ENCODE measurements around the gene MPHOSPH9. TPM values are rescaled to one million over a fixed set of nuclear protein-coding genes. Genes with fewer than 3 reads are reported as not detected.

Gene MPHOSPH9
- total and polyA plus RNA-seq, 10 donors, result 7.1 to 97.3 (median 40.0) TPM

GRCh38 chr12:123245678-123246077 lies 12.7 kb upstream of the MPHOSPH9 start:
- DNase-seq, result no peak
- Histone ChIP-seq H3K36me3 (peaks cover 0 to 57% (median 9%) of the 10 kb centered on the region in 6 donors), H3K4me3 (no peak overlapping the region), H3K27ac (no peak overlapping the region), H3K27me3 (replicated peaks in 1 of 7) (no peaks in the 10 kb centered on the region), H3K4me1 (peaks cover 3 to 65% (median 20%) of the 10 kb centered on the region in 6 donors), H3K9me3 (peaks cover 0 to 4% (median 0%) of the 10 kb centered on the region in 8 donors)
- 55 to 74% (median 67%) methylated on average over 3 of the region's 3 CpGs for WGBS, 5 donors
- no peak for TF ChIP-seq CTCF (IDR thresholded peaks at IDR 0.05 in 8 of 11, conservative IDR thresholded peaks at IDR 0.05 in 3 of 11)
- TF ChIP-seq POLR2A (IDR thresholded peaks at IDR 0.05), result no peak
- TF ChIP-seq POLR2AphosphoS5 (IDR thresholded peaks at IDR 0.05), result no peak
- intact Hi-C loops (cut with DNase I; ENCODE audit: low total_unique reads), result no loop called here

- no peaks in the 10 kb centered on the region for H3K27me3 ChIP-seq (replicated peaks in 1 of 7)
- 70 to 89% (median 73%) methylated on average over 7 of the region's 7 CpGs for WGBS, 5 donors
- no peak for TF ChIP-seq POLR2AphosphoS5 (IDR thresholded peaks at IDR 0.05)
- no peak for TF ChIP-seq POLR2A (IDR thresholded peaks at IDR 0.05)
- TF ChIP-seq CTCF (IDR thresholded peaks at IDR 0.05 in 8 of 11, conservative IDR thresholded peaks at IDR 0.05 in 3 of 11), result no peak
Measured at GRCh38 chr12:123243671-123244262, 10.8 kb upstream of the MPHOSPH9 start.

GRCh38 chr12:123242116-123242904 lies 9.4 kb upstream of the MPHOSPH9 start:
- intact Hi-C loops (cut with DNase I; ENCODE audit: low total_unique reads), result no loop called here
- no peak for DNase-seq
- no peaks in the 10 kb centered on the region for H3K9me3 ChIP-seq
- no peak for TF ChIP-seq CTCF (IDR thresholded peaks at IDR 0.05 in 8 of 11, conservative IDR thresholded peaks at IDR 0.05 in 3 of 11)
- peak in 1 of 3 donors; percentile 43 for TF ChIP-seq POLR2AphosphoS5 (IDR thresholded peaks at IDR 0.05)
- TF ChIP-seq POLR2A (IDR thresholded peaks at IDR 0.05), result no peak
- H3K36me3 ChIP-seq, result peaks cover 0 to 53% (median 5%) of the 10 kb centered on the region in 6 donors
- H3K4me3 ChIP-seq, result no peak overlapping the region
- H3K4me1 ChIP-seq, result peaks cover 11 to 72% (median 30%) of the 10 kb centered on the region in 6 donors
- WGBS, 5 donors, result 37 to 48% (median 39%) methylated on average over 11 of the region's 11 CpGs
- peak overlapping the region in 7 of 8 donors; percentile 2 to 60 (median 25) for H3K27ac ChIP-seq
- H3K27me3 ChIP-seq (replicated peaks in 1 of 7), result no peaks in the 10 kb centered on the region

More at GRCh38 chr12:123243671-123244262, 10.8 kb upstream of the MPHOSPH9 start:
- Histone ChIP-seq H3K4me1 (peaks cover 0 to 63% (median 17%) of the 10 kb centered on the region in 6 donors), H3K27ac (no peak overlapping the region), H3K9me3 (peaks cover 0 to 4% (median 0%) of the 10 kb centered on the region in 8 donors), H3K4me3 (no peak overlapping the region), H3K36me3 (peaks cover 0 to 62% (median 9%) of the 10 kb centered on the region in 6 donors)
- intact Hi-C loops (cut with DNase I; ENCODE audit: low total_unique reads), result no loop called here
- no peak for DNase-seq

GRCh38 chr12:123238961-123239360 lies 6.0 kb upstream of the MPHOSPH9 start:
- H3K4me1 ChIP-seq, result peaks cover 31 to 81% (median 61%) of the 10 kb centered on the region in 6 donors
- H3K27me3 ChIP-seq (replicated peaks in 1 of 7), result no peaks in the 10 kb centered on the region
- no peaks in the 10 kb centered on the region for H3K9me3 ChIP-seq
- no peak for DNase-seq
- TF ChIP-seq CTCF (IDR thresholded peaks at IDR 0.05 in 8 of 11, conservative IDR thresholded peaks at IDR 0.05 in 3 of 11) (no peak), POLR2A (IDR thresholded peaks at IDR 0.05) (no peak), POLR2AphosphoS5 (IDR thresholded peaks at IDR 0.05) (no peak)
- H3K36me3 ChIP-seq, result peaks cover 0 to 62% (median 5%) of the 10 kb centered on the region in 6 donors
- WGBS, 5 donors, result 81 to 95% (median 92%) methylated on average over 6 of the region's 6 CpGs
- H3K27ac ChIP-seq, result no peak overlapping the region
- intact Hi-C loops (cut with DNase I; ENCODE audit: low total_unique reads), result loop anchor here (5.0 to 10.0 kb wide), 2 partner anchors 197 to 384 kb away; no protein-coding TSS in a partner anchor
- no peak overlapping the region for H3K4me3 ChIP-seq

All from spleen (tissue), 11 donors.